HG03432 (cell line): ENCODE measurements around the gene CEACAM19.
"Not testable (repeated sequence)": the region's sequence is repeated elsewhere in the genome, so short reads cannot be mapped to it uniquely, and the experiment has no call there.

Experiments used
- ATAC-seq: cut with Tn5 transposase; IDR thresholded peaks from one replicate; pipeline ENCODE4 v1.9.1; 2021; ENCODE audit warnings: mild to moderate bottlenecking, moderate library complexity; ENCODE audit not compliant: unreplicated experiment

The CEACAM19 gene

GRCh38 chr19:44673510-44673909, 2.2 kb downstream of the CEACAM19 start:
- no peak for ATAC-seq

- ATAC-seq = no peak
These were observed 4.2 kb downstream of the CEACAM19 start for GRCh38 chr19:44675521-44675920.

- no peak for ATAC-seq
These were observed 5.9 kb downstream of the CEACAM19 start for GRCh38 chr19:44677019-44677811.

- ATAC-seq = no peak
These were observed 9.3 kb downstream of the CEACAM19 start for GRCh38 chr19:44680536-44680935.

GRCh38 chr19:44681992-44682790, 10.9 kb downstream of the CEACAM19 start:
- no peak for ATAC-seq

- no peak for ATAC-seq
These were observed 11.5 kb downstream of the CEACAM19 start for GRCh38 chr19:44682807-44683206.

- ATAC-seq = no peak
These were observed 12.3 kb downstream of the CEACAM19 start for GRCh38 chr19:44683434-44684210.

- ATAC-seq = not testable (repeated sequence)
These were observed 13.1 kb downstream of the CEACAM19 start for GRCh38 chr19:44684396-44684795.

- ATAC-seq = no peak
These were observed 13.9 kb downstream of the CEACAM19 start for GRCh38 chr19:44684892-44685863.

GRCh38 chr19:44685877-44686276, 14.6 kb downstream of the CEACAM19 start:
- ATAC-seq = no peak

GRCh38 chr19:44686896-44687295, 15.6 kb downstream of the CEACAM19 start:
- no peak for ATAC-seq

GRCh38 chr19:44687888-44688287, 16.6 kb downstream of the CEACAM19 start:
- ATAC-seq = no peak

GRCh38 chr19:44689290-44690130, 18.2 kb downstream of the CEACAM19 start:
- ATAC-seq = no peak

- no peak for ATAC-seq
These were observed 18.8 kb downstream of the CEACAM19 start for GRCh38 chr19:44690131-44690440.

- peak; percentile 18 for ATAC-seq
These were observed 21.1 kb downstream of the CEACAM19 start for GRCh38 chr19:44692379-44692721.

- ATAC-seq = no peak
These were observed 22.9 kb downstream of the CEACAM19 start for GRCh38 chr19:44694184-44694579.

GRCh38 chr19:44696939-44697669, 25.8 kb downstream of the CEACAM19 start:
- ATAC-seq = no peak

GRCh38 chr19:44697670-44698034, 26.4 kb downstream of the CEACAM19 start:
- no peak for ATAC-seq
